Measurements from ENCODE around the gene GNAI2.
A peak's percentile ranks its signal among the peaks of the same experiment; 100 is the strongest.
"Not testable (repeated sequence)": the region's sequence is repeated elsewhere in the genome, so short reads cannot be mapped to it uniquely, and the experiment has no call there.

Gene GNAI2

GRCh38 chr3:50204804-50205412, 31.1 kb upstream of the GNAI2 start, which contains the start of gene SLC38A3:
SLC38A3 (plus strand) TSS chr3:50205271; CDS start chr3:50214200, 8,929 bp downstream.
- peak in 36 of 56 donors; percentile 7 to 74 (median 36) for DNase-seq

DNA sequence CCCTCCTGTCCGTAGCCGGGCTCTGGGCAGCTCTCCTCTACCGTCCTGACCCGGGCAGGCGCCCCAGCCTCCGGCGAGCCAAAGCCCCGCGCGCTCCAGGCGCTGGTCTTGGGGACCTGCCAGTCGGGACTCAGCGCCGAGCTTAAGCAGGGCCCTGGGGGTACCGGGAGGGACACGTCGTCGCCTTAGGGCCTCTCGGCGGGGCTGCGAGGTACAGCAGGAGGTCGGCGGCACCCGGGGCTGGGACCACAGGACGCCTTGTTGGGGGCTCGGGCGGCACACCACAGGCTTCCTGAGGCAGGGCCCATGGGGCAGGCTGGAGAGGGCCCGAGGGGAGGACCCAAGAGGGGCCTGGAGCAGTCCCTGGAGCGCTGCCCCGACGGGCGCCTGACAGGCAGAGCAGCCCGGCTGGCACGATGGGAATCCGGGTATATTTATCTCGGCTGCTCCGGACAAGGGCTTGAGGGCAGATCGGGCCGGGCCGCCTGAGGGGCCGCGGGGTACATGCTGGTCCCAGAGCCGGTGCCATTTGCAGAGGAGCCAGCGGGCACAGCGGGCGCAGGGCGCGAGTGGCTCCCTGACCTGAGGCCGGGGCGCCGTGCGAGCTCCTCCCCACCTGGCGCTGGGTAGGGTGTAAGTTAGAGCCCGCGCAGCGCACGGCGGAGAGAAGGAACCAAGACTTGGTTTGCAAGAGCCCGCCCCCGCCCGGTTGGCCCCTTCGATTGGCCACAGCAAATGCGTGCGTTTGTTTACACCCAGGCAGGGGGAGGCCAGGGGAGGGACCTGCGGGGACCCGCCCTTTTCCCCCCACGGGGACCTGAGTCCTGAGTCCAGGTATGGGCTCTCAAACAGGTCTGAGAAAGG, 30.4 kb upstream of the GNAI2 start:
- peak in 23 of 56 donors; percentile 12 to 64 (median 27) for DNase-seq

- no peak for DNase-seq
These were observed 28.5 kb upstream of the GNAI2 start for GRCh38 chr3:50207359-50208042.

DNA sequence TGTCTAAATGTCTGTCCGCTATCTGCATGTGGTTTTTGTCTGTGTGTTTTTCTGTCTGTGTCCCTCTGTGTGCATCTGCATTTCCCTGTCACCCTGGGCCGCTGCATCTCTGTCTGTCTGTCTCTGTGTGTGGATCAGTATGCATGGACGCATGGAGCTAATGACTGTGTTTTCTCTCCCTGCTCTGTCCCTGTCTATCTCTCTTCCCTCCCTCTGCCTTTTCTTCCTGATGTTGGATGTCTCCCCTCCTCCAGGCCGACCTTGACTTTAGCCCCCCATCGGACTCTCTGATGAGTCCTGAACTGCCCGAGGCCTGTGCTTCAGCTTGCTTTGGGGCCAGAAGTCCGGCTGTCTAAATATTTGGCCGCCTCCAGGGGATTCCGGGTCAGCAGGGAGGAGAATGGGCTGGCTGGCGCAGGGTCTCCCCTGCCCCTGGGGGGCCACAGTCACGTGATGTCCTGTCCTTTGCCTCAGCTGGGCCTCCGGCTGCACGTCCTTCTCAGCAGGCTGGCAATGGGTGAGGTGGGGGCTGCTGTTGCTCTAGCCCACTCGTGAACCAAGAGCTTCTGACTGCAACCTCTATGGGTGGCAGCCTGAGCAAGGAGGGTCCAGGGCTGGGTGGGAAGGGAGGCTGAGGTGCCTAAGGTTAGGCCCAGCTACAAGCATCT, 27.2 kb upstream of the GNAI2 start:
- DNase-seq: no peak

GRCh38 chr3:50210176-50210509, 25.9 kb upstream of the GNAI2 start:
- no peak for DNase-seq

- DNase-seq: no peak
These were observed 25.3 kb upstream of the GNAI2 start for GRCh38 chr3:50210510-50211367.

- DNase-seq: not testable (repeated sequence)
These were observed 24.7 kb upstream of the GNAI2 start for GRCh38 chr3:50211368-50211717.

DNA sequence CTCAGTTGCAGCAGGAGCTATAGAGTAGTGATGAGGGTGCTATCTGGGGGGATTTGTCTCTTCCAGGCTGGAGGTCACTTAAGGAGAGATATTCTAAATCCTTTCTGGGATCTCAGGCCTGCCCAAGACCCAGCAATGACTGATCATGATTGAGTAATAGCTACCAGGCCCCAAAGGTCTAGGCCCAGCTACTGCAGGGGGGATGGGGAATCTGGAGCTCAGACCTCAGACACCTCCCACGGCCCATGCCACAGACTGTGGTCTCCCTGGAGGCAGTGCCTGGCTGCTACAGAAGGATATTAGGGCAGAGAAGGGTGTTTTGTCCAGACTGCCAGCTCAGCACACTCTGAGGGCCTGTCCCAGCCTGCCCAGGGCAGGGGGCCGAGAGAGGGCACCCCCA, 24.1 kb upstream of the GNAI2 start:
- no peak for DNase-seq

DNA sequence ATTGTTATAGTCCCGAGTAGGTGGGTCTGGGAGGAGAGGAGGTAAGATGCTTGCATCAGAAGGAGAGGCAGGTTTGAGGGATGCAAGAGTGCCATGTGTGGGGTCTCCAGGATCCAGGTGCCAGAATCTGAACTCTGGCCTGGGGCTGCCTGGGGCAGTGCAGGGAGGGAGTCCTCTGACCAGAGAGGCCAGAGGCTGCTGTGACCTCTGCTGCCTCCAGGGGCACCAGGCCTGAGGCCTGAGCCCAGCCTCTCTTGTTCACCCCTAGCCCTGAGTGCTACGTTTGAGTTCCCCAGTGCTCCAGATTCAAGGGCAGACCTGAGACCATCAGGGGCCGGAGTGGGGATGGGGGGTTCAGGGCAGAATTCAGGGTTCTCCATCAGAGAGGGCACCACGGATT, 23.5 kb upstream of the GNAI2 start:
- peak in 1 of 56 donors; percentile 40 for DNase-seq

DNA sequence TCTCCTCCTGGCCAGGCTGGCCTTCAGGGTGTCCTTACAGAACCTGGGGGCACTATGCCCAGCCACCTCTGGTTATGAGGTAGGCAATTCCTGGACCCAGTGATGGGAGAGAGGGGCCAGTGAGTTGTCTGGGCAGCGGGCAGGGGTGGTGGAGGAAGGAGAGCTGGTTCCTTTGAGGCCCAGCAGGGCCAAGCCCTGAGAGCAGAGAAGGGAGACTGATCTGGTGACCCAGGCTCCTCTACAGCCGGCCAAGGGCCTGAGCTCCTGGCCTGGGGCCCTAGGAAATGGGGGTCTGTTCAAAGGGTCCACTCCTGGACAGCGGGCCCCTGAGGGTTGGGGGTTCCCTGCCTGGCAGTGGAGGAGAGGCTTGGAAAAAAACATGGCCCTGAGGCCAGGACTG, 23.0 kb upstream of the GNAI2 start:
- DNase-seq: peak in 3 of 56 donors; percentile 35 to 59 (median 45)

- peak; percentile 33 to 93 (median 86) for DNase-seq
These were observed 22.6 kb upstream of the GNAI2 start for GRCh38 chr3:50213373-50213772.

- no peak for DNase-seq
These were observed 21.2 kb upstream of the GNAI2 start for GRCh38 chr3:50214824-50215223.

DNA sequence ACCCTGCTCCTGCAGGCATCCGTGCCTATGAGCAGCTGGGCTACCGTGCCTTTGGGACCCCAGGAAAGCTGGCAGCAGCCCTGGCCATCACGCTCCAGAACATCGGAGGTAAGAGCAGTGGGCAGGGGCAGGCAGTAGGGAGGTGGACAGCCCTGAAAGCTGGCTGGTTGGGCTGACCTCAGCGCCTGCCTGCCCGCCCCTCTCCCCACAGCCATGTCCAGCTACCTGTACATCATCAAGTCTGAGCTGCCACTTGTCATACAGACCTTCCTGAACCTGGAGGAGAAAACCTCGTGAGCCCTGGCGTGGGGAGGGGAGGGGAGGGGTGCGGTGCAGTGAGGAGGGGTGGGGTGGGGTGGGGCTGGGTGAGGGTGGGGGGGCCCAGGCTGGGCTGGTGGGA, 20.5 kb upstream of the GNAI2 start:
- DNase-seq: no peak

- DNase-seq: no peak
These were observed 18.3 kb upstream of the GNAI2 start for GRCh38 chr3:50217681-50218080.

DNA sequence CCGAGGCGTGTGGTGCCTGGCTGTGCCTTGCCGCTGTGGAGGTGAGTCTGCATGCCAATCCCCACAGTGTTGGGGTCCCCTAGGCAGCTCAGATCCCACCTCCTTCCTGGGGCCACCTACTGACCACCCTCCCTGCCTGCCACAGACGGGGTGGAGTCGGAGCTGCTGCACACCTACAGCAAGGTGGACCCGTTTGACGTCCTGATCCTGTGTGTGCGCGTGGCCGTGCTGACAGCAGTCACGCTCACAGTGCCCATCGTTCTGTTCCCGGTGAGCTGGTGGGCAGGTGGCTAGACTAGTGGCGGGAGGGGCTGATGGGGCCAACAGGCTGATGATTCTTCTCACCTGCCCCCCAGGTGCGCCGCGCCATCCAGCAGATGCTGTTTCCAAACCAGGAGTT, 17.6 kb upstream of the GNAI2 start:
- no peak for DNase-seq

GRCh38 chr3:50219285-50219684, 16.7 kb upstream of the GNAI2 start:
- no peak for DNase-seq

GRCh38 chr3:50220109-50220508, 15.9 kb upstream of the GNAI2 start:
- peak in 5 of 56 donors; percentile 7 to 28 (median 18) for DNase-seq

- no peak for DNase-seq
These were observed 15.0 kb upstream of the GNAI2 start for GRCh38 chr3:50221051-50221410.

DNA sequence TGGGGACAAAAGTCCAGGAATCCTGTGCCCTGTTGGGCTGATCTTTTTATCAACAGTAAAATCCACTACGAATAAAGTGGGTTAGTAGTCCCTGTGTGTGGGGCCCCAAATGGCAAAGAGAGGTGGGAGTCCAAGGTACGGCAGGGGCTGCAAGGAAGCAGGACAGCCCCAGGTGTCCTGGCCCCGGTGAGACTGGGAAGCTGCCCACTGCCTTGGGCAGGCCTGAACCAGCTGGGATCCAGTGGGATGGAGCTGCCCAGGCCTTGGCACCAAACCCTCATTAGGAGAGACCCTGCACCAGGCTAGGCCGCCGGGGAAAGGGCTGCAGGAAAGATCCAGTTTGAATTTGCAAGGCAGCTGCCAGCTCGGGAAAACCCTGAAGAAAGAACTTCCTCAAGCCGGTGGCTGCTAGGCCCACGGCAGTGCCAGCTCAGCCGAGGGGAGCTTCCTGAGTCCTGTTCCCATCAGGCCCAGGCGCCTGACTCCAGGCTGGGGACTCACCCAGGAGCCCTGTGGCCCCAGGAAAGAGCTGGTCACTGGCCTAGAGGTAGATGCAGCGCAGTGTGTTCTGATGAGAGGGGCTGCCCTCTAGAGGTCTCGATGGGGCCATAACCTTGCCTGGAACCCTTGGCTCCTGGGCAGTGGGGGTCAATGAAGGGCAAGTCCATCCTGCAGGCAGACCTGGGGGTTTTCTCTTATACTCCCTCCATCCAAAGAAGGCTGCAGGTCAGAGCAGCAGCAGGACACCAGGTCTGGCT, 14.4 kb upstream of the GNAI2 start:
- DNase-seq: peak in 20 of 56 donors; percentile 10 to 51 (median 29)

DNA sequence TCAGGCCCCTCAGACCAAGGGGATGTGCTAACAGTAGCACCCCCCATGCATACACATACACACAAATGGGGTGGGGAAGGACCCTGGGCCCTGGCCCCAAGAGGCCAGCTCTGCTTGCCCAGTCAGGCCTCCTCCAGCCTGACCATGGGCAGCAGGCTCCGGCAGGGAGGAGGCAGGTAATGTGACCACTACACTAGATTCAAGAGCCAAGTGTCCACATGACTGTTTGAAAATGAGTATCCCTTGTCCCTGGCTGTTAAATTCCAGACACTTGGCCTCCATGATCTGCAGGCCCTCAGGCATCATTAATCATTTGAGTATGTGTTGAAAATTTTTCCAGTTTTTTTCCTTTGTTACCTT, 13.9 kb upstream of the GNAI2 start:
- no peak for DNase-seq

Measured in nucleus accumbens (tissue), 56 donors.